AG09309 (cell line): Measurements from ENCODE around the gene SYTL1.

Experiments
- DNase-seq: peaks from one replicate; pipeline ENCODE4 v3.0.0-alpha.2; 2010; ENCODE audit warnings: low read depth
- H3K4me3 ChIP-seq: 2 replicates; pipeline ENCODE4 v1.5.1; 2011; ENCODE audit warnings: mild to moderate bottlenecking, low read depth, low read length, moderate library complexity; ENCODE audit not compliant: control insufficient read depth
- CTCF ChIP-seq: IDR thresholded peaks from 2 replicates; pipeline ENCODE4 v1.5.1; 2011; ENCODE audit warnings: mild to moderate bottlenecking, low read depth, low read length, inconsistent platforms; ENCODE audit not compliant: insufficient read depth, control insufficient read depth; ENCODE audit errors: missing control alignments

The SYTL1 gene

GRCh38 chr1:27299385-27300271 is 42.2 kb upstream of the SYTL1 start:
- no peak overlapping the region for H3K4me3 ChIP-seq
- DNase-seq, result peak; percentile 97
- TF ChIP-seq CTCF, result no peak

- no peak overlapping the region for H3K4me3 ChIP-seq
- TF ChIP-seq CTCF, result peak; percentile 98
- DNase-seq, result peak; percentile 72
These were observed 41.3 kb upstream of the SYTL1 start for GRCh38 chr1:27300341-27301051.

- TF ChIP-seq CTCF, result no peak
- H3K4me3 ChIP-seq, result no peak overlapping the region
These were observed 40.8 kb upstream of the SYTL1 start for GRCh38 chr1:27301052-27301422.

GRCh38 chr1:27301582-27302199 is 40.1 kb upstream of the SYTL1 start:
- no peak for TF ChIP-seq CTCF
- H3K4me3 ChIP-seq, result no peak overlapping the region
- DNase-seq, result no peak

More at GRCh38 chr1:27301052-27301422, 40.8 kb upstream of the SYTL1 start:
- DNase-seq, result no peak

GRCh38 chr1:27302612-27303011 is 39.2 kb upstream of the SYTL1 start:
- no peak for TF ChIP-seq CTCF
- H3K4me3 ChIP-seq, result no peak overlapping the region
- no peak for DNase-seq

- H3K4me3 ChIP-seq, result no peak overlapping the region
- no peak for DNase-seq
- TF ChIP-seq CTCF, result no peak
These were observed 38.3 kb upstream of the SYTL1 start for GRCh38 chr1:27303509-27303908.
